Thyroid gland (tissue), 4 donors: ENCODE data around the gene B3GALT2.

Experiments
- CTCF ChIP-seq, 6 experiments: fragments of 200-600 bp in 3 of 6; fragments of 450-650 bp in 3 of 6; sonication (generic) in 3 of 6; IDR thresholded peaks; one replicate each; pipeline ENCODE4 v1.5.1; 2016 to 2019; ENCODE audit warnings: antibody characterized with exemption in 6 of 6, mild to moderate bottlenecking in 2 of 6, inconsistent platforms in 1 of 6, moderate library complexity in 1 of 6
- POLR2A ChIP-seq, 2 donors: fragments of 450-650 bp; IDR thresholded peaks; one replicate each; pipeline ENCODE4 v1.6.1; 2017; ENCODE audit warnings: antibody characterized with exemption in 2 of 2, mild to moderate bottlenecking in 2 of 2, moderate library complexity in 1 of 2

GRCh38 chr1:193201021-193201420, 14.6 kb upstream of the B3GALT2 start:
- TF ChIP-seq POLR2A (IDR thresholded peaks at IDR 0.05): no peak
- no peak for TF ChIP-seq CTCF (IDR thresholded peaks at IDR 0.05)
